GM21528 (cell line): Measurements from ENCODE around the gene RASGRP1.

ENCODE experiments used
- ATAC-seq: cut with Tn5 transposase; IDR thresholded peaks from one replicate; pipeline ENCODE4 v1.9.1; 2021; ENCODE audit warnings: mild to moderate bottlenecking, moderate library complexity; ENCODE audit not compliant: unreplicated experiment, low FRiP score

RASGRP1 gene

DNA sequence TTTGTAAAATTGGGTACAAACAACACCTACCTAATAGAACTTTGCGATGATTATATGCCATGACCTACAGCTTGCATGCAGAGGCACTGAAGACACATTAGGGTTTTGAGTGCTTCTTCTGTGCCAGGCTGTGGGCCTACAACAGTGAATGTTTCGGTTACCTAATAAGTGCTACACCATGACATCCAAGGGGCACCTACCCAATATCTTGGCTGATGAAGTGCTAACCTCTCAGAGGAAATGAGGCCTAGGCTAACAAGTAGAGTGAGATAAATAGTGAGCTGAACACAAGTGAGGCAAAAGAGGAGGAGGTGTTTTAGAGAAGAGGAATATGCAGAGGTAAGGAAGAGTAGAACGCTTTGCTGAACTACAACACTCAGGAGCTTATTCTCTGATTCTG is 12.2 kb upstream of the RASGRP1 start:
- no peak for ATAC-seq

- no peak for ATAC-seq
These were observed 11.6 kb upstream of the RASGRP1 start for GRCh38 chr15:38576261-38576660.

- no peak for ATAC-seq
These were observed 665 bp upstream of the RASGRP1 start for GRCh38 chr15:38565287-38565670.

- peak; percentile 65 for ATAC-seq
These were observed 693 bp downstream of the RASGRP1 start for GRCh38 chr15:38563723-38564519.

- no peak for ATAC-seq
These were observed 2.3 kb downstream of the RASGRP1 start for GRCh38 chr15:38562278-38562677.

DNA sequence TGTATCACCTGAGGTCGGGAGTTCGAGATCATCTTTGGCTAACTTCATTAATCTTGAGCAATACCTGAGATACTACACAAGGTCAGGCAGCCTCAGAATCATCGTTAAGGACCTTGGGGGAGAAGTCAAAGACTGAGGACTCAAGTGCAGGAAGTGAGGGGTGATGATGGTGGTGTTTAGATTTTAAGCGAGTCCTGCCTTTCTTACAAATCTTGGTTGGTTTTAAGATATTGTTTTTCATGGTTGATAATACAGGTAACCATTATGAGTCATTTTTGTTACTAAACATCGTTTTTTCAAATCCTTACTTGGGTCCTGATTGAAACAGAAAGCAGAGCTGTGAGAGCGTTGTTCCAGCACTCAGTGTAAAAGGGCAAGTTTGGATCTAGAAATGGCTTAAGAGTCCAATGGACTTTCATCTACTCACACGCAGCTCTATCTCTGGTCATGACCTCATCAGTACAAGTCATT is 4.1 kb downstream of the RASGRP1 start:
- no peak for ATAC-seq

DNA sequence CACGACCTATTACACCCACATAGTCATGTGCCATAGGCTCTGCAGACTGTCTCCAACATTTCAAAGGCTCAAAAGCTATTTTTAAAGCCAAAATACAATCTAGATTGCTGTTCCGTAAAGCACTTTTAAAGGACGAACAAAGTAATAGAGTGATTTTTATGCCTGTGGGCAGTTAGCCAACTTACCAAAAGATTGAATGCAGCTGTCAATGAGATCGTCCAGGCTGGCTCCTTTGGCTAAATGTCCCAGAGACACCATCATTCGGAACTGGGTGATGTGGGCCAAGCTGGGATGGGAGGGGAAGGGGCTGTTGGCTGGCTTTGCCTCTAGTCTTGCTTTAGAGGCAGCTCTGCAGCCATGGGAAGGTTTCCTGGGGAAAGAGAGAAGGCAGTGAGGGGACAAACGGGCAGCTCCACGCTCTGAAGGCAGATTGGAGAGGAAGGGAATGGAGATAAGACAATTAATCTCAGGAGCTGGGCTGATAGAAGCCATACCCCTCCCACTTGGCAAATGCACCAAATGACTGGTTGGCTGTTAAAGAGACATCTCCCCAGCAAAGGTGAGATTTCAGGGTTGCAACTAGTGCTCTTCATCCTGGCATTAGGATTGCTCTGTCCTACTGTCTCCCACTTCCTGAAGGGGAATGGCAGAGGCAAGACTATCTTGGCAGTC is 4.8 kb downstream of the RASGRP1 start:
- ATAC-seq = no peak

DNA sequence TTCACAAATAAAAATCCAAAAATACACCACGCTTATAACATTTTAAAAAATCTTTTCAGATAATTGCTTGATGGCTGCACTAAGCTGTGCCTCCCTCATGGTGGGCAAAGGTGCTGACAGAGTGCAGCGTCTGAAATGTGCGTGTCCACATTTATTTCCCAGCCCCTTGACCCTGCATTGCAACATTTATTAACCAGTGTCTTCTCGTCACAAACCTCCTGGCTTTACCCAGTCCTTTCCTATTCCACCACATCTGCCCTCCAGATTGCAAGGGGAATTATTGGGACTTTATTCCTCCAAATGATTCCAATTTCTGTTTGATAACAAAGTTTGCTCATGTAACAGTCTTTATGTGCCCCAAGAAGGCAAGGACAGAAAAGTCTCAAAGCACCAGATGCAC is 5.5 kb downstream of the RASGRP1 start:
- no peak for ATAC-seq

DNA sequence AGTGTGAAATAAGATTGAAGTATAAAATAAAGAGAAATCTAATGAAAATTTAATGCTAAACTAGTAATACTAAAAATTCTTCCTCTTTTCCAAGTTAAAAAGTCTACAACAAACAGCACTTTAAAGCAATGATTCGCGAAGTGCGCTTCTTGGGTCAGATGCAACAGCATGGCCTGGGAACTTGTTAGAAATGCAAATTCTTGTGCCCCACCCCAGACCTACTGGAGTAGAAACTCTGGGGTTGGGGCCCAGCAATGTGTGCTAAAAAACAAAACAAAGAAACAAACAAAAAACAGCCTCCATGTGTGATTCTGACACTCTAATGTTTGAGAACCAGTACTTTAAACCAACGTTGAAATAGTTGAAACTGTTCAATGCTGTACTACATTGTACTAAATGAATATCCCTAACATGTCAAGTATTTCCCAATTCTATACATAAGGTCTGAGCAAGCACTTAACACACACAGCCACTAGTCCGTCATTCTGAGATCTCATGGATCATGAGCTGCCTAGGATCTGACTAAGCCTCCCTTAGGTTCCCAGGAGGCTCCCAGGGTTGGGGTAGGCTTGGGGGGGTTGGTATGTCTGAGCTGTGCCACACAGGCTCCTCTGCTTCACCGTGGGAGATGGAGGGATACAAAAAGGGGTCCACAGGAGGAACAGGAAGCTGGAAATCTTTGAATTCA is 6.1 kb downstream of the RASGRP1 start:
- no peak for ATAC-seq

- no peak for ATAC-seq
These were observed 6.7 kb downstream of the RASGRP1 start for GRCh38 chr15:38557921-38558320.

- ATAC-seq = no peak
These were observed 8.8 kb downstream of the RASGRP1 start for GRCh38 chr15:38555686-38556334.

DNA sequence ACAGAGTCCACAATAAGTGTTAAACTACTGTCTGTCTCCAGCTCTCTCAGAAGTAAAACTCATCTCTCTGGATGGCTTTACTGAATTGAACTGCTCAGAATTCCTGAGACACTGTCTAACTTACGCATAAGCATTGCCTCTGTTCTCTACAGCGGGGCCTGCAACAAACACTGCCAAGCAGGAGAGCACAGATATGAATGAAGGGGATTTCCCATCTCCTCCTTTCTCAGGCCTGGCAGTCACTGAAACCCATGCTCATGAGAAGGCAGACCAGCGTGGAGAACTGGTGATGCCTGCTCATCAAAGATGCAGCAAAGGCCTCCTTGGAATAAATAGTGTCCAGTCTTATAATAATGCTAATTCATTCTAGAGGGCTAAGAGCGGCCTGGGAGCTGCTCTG is 10.3 kb downstream of the RASGRP1 start:
- no peak for ATAC-seq

- ATAC-seq = no peak
These were observed 11.5 kb downstream of the RASGRP1 start for GRCh38 chr15:38553071-38553470.

DNA sequence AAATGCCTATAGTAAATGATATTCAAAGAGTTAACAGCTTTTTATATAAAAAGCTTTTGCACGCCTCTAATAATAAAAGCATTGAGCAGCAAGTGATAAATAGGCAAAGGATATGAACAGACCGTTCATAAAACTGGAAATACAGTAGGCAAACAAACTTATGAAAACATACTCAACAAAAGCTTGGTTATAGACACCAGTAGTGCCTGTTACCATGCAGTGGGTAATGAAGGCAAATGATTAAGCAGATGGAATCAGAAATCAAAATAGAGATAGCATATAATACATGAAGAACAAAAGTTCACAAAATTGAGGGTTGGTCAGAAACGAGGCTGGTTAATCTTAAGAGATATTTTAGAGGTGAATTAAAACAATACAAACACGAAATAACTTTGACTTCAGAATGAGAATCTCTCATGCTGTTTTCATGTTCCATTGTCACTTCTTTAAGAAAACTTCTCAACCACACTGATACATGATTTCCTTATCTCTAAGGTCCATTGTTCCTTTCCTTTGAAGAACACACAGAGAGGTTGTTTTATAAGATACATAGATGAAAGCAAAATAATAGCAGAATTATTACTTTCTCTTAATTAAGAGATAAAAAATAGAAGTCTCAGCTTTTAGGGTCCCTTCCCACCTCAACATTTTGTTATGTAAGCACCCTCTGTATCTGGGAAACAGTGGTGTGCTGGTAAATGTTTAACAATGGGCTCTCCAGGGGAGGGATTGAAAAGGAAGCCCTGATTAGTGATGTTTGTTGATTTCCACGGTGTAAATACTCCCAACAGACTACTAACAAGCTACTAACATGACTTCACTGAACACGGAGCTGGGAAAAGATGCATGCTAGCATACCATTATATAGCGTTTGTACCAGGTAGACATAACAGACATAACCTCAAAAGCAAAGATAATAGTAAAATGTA is 12.6 kb downstream of the RASGRP1 start:
- no peak for ATAC-seq

GRCh38 chr15:38549222-38549621 is 15.4 kb downstream of the RASGRP1 start:
- ATAC-seq = no peak

DNA sequence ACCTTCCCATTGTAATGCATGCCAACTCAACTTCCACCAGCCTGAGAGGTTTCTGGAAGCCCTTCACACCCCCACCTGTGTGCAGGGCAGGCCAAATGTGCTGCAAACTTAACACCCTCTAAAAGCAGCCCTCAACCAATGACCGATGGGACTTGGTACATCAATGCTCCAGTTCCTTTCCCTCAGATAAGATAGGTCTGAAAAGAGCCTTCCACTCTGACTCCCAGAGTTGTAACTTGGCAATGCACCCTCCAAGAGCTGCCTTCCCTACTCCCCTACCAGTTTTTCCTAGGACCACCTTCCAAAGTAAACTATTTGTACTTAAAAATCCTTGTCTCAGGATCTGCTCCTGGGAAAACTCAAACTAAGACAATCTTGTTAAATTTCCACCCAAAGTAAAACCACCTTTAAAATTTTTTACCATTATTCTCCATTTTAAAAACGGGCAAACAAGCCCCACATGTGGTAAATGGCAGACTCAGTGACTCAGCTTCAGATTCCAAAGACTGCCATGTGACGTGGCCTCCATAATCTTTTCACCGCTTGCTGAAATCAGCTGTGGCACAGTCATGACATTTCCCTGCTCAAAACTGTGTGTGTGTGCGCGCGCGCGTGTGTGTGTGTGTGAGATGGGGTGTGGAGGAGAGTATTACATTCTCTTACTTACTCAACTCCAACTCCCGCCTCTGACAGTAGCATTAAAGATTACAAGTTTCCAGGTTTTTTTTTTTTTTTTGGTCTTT is 17.2 kb downstream of the RASGRP1 start:
- no peak for ATAC-seq

DNA sequence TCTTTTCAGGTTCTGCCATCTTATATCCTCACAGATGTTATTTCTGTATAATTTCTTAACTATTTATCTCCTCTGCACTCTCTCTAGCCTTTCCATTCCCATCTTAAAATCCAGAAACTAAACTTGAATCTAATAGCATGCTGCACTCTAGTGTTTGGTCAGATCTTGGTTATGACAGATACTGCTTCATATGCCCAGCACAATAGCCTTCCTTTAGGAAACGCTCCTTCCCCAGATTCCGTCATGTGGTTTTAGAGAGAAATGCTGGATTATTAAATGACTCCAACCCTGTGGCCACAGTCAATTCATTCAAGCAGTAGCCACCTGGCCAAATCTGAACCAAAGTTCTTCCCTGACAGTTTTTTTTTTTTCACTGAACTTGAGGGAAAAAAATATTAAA is 19.4 kb downstream of the RASGRP1 start:
- no peak for ATAC-seq

DNA sequence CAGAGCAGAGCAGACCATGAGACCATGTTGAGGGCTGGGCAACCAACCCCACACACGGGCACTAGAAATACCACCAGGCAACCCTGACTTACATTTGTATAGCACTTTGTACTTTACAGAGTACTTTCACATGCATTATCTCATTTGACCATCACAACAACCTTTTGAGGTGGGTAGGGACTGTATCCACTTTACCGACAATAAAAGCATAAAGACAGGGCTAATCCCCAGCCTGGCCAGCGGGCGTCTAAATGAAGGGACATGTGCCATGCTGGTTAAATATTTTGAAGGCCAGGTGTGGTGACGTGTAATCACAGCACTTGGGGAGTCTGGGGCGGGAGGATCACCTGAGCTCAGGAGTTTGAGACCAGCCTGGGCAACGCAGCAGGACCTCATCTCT is 23.6 kb downstream of the RASGRP1 start:
- no peak for ATAC-seq

GRCh38 chr15:38540510-38540909 is 24.1 kb downstream of the RASGRP1 start:
- no peak for ATAC-seq
